ENCODE results near the gene MSGN1.
A peak's percentile ranks its signal among the peaks of the same experiment; 100 is the strongest.

MSGN1 gene

GRCh38 chr2:17830053-17831034 is 14.1 kb downstream of the MSGN1 start:
- Histone ChIP-seq H3K27me3 (ENCODE audit: low read length) (no peaks in the 10 kb centered on the region), H3K79me2 (ENCODE audit: insufficient read depth, low read length) (no peaks in the 10 kb centered on the region), H3K27ac (ENCODE audit: low read depth, low read length) (no peak overlapping the region), H3K9ac (ENCODE audit: low read length) (no peak overlapping the region), H3F3A (ENCODE audit: insufficient read depth) (no peaks in the 10 kb centered on the region), H3K9me3 (ENCODE audit: insufficient read depth, low read length) (no peaks in the 10 kb centered on the region), H2AFZ (ENCODE audit: low read depth, low read length, severe bottlenecking) (no peak overlapping the region), H3K4me3 (ENCODE audit: insufficient read depth, low read length, poor library complexity, severe bottlenecking) (no peak overlapping the region), H3K4me2 (ENCODE audit: low read depth, low read length, poor library complexity, severe bottlenecking) (no peak overlapping the region), H3K36me3 (ENCODE audit: low read length) (no peaks in the 10 kb centered on the region), H4K20me1 (ENCODE audit: low read depth, low read length) (no peaks in the 10 kb centered on the region), H3K9me2 (replicated peaks; ENCODE audit: insufficient read depth, low read length) (no peaks in the 10 kb centered on the region)
- TF ChIP-seq EZH2phosphoT487 (conservative IDR thresholded peaks at IDR 0.05; ENCODE audit: low read length) (no peak), CTCF (IDR thresholded peaks at IDR 0.05; ENCODE audit: insufficient read depth, low read length, poor library complexity, severe bottlenecking) (peak; percentile 60)

- Histone ChIP-seq H3K9me2 (replicated peaks; ENCODE audit: insufficient read depth, low read length) (no peaks in the 10 kb centered on the region), H2AFZ (ENCODE audit: low read depth, low read length, severe bottlenecking) (no peak overlapping the region), H3K9me3 (ENCODE audit: insufficient read depth, low read length) (no peaks in the 10 kb centered on the region), H4K20me1 (ENCODE audit: low read depth, low read length) (no peaks in the 10 kb centered on the region), H3K79me2 (ENCODE audit: insufficient read depth, low read length) (no peaks in the 10 kb centered on the region), H3F3A (ENCODE audit: insufficient read depth) (no peaks in the 10 kb centered on the region), H3K9ac (ENCODE audit: low read length) (no peak overlapping the region), H3K36me3 (ENCODE audit: low read length) (no peaks in the 10 kb centered on the region), H3K27ac (ENCODE audit: low read depth, low read length) (no peak overlapping the region), H3K27me3 (ENCODE audit: low read length) (no peaks in the 10 kb centered on the region), H3K4me3 (ENCODE audit: insufficient read depth, low read length, poor library complexity, severe bottlenecking) (no peak overlapping the region), H3K4me2 (ENCODE audit: low read depth, low read length, poor library complexity, severe bottlenecking) (no peak overlapping the region)
- TF ChIP-seq CTCF (IDR thresholded peaks at IDR 0.05; ENCODE audit: insufficient read depth, low read length, poor library complexity, severe bottlenecking) (no peak), EZH2phosphoT487 (conservative IDR thresholded peaks at IDR 0.05; ENCODE audit: low read length) (no peak)
Measured at GRCh38 chr2:17835516-17835915, 19.3 kb downstream of the MSGN1 start.

- no peak for TF ChIP-seq CTCF (IDR thresholded peaks at IDR 0.05; ENCODE audit: insufficient read depth, low read length, poor library complexity, severe bottlenecking)
- TF ChIP-seq EZH2phosphoT487 (conservative IDR thresholded peaks at IDR 0.05; ENCODE audit: low read length) = no peak
- H2AFZ ChIP-seq (ENCODE audit: low read depth, low read length, severe bottlenecking) = no peak overlapping the region
Measured at GRCh38 chr2:17839959-17840358, 23.7 kb downstream of the MSGN1 start.

More at GRCh38 chr2:17839959-17840358, 23.7 kb downstream of the MSGN1 start:
- H3K27ac ChIP-seq (ENCODE audit: low read depth, low read length) = no peak overlapping the region
- no peak overlapping the region for H3K9ac ChIP-seq (ENCODE audit: low read length)
- no peaks in the 10 kb centered on the region for H3K27me3 ChIP-seq (ENCODE audit: low read length)
- H3K4me3 ChIP-seq (ENCODE audit: insufficient read depth, low read length, poor library complexity, severe bottlenecking) = no peak overlapping the region
- H4K20me1 ChIP-seq (ENCODE audit: low read depth, low read length) = no peaks in the 10 kb centered on the region
- H3K36me3 ChIP-seq (ENCODE audit: low read length) = no peaks in the 10 kb centered on the region
- H3K79me2 ChIP-seq (ENCODE audit: insufficient read depth, low read length) = no peaks in the 10 kb centered on the region
- H3F3A ChIP-seq (ENCODE audit: insufficient read depth) = no peaks in the 10 kb centered on the region
- no peak overlapping the region for H3K4me2 ChIP-seq (ENCODE audit: low read depth, low read length, poor library complexity, severe bottlenecking)
- no peaks in the 10 kb centered on the region for H3K9me2 ChIP-seq (replicated peaks; ENCODE audit: insufficient read depth, low read length)
- H3K9me3 ChIP-seq (ENCODE audit: insufficient read depth, low read length) = no peaks in the 10 kb centered on the region
